BJ (cell line): ENCODE measurements around the gene TTC16. TPM values are rescaled to one million over a fixed set of nuclear protein-coding genes. Genes with fewer than 3 reads are reported as not detected.
A peak's percentile ranks its signal among the peaks of the same experiment; 100 is the strongest.

Experiments
- CTCF ChIA-PET: fragments of 350-600 bp; formaldehyde crosslinking; extraction: SDS; loops from one replicate; lab custom pipeline; 2021; ENCODE audit warnings: antibody characterized with exemption, inconsistent platforms; lab: Yijun Ruan, JAX
- POLR2A ChIA-PET: fragments of 300-600 bp; sonication (Branson Sonifier 250); formaldehyde crosslinking; extraction: SDS; loops from one replicate; lab custom pipeline; 2021; ENCODE audit warnings: antibody characterized with exemption; lab: Charles Lee
- DNase-seq: peaks from one replicate; pipeline ENCODE4 v3.0.0-alpha.2; 2011; ENCODE audit warnings: low read depth
- H3K27me3 ChIP-seq: 2 replicates; pipeline ENCODE4 v1.6.0; 2011; ENCODE audit warnings: low read length; ENCODE audit not compliant: control insufficient read depth, insufficient read depth
- H3K36me3 ChIP-seq: 2 replicates; pipeline ENCODE4 v1.5.1; 2011; ENCODE audit warnings: low read length; ENCODE audit not compliant: control insufficient read depth, insufficient read depth
- H3K4me3 ChIP-seq: 2 replicates; pipeline ENCODE4 v1.5.1; 2011; ENCODE audit warnings: low read depth, mild to moderate bottlenecking, control low read depth, low read length
- CTCF ChIP-seq: IDR thresholded peaks from 2 replicates; pipeline ENCODE4 v1.5.1; 2011; ENCODE audit warnings: low read depth, mild to moderate bottlenecking, control low read depth, inconsistent platforms, low read length, moderate library complexity; ENCODE audit not compliant: insufficient read depth
- polyA plus RNA-seq: library from polyadenylated mRNA; depleted of rRNA; stranded (reverse); fragments of >200 nt; gene quantifications from 2 replicates; pipeline ENCODE4 v1.2.3, GENCODE V29; 2011

TTC16 gene
- polyA plus RNA-seq, 1 experiment, result 0.07 TPM

GRCh38 chr9:127711226-127711701 lies 4.6 kb upstream of the TTC16 start:
- ChIA-PET CTCF (interaction anchor here (0.8 kb wide), 1 partner anchor 16 kb away, joined by 4 read pairs; no protein-coding TSS in a partner anchor), POLR2A (no interaction called here)
- no peak for DNase-seq
- Histone ChIP-seq H3K27me3 (no peaks in the 10 kb centered on the region), H3K36me3 (no peaks in the 10 kb centered on the region), H3K4me3 (no peak overlapping the region)
- no peak for TF ChIP-seq CTCF

- Histone ChIP-seq H3K4me3 (no peak overlapping the region), H3K36me3 (no peaks in the 10 kb centered on the region), H3K27me3 (no peaks in the 10 kb centered on the region)
- ChIA-PET POLR2A (no interaction called here), CTCF (interaction anchor here (0.8 to 4.6 kb wide), 2 partner anchors 17 to 23 kb away, joined by 4 to 20 read pairs; partner anchors contain the start of gene TOR2A)
- no peak for TF ChIP-seq CTCF
- DNase-seq, result no peak
Measured at GRCh38 chr9:127711831-127712274, 4.0 kb upstream of the TTC16 start.

GRCh38 chr9:127712371-127712770 lies 3.5 kb upstream of the TTC16 start:
- no peak overlapping the region for H3K4me3 ChIP-seq
- H3K27me3 ChIP-seq, result no peaks in the 10 kb centered on the region
- no peak for TF ChIP-seq CTCF
- POLR2A ChIA-PET, result no interaction called here
- H3K36me3 ChIP-seq, result no peaks in the 10 kb centered on the region
- DNase-seq, result no peak
- CTCF ChIA-PET, result interaction anchor here (4.6 kb wide), 1 partner anchor 22 kb away, joined by 20 read pairs; the partner anchor contains the start of gene TOR2A

- Histone ChIP-seq H3K36me3 (no peaks in the 10 kb centered on the region), H3K27me3 (no peaks in the 10 kb centered on the region), H3K4me3 (no peak overlapping the region)
- DNase-seq, result no peak
- ChIA-PET CTCF (interaction anchor here (1.5 to 4.6 kb wide), 2 partner anchors 12 to 22 kb away, joined by 4 to 20 read pairs; partner anchors contain the start of gene TOR2A), POLR2A (no interaction called here)
- TF ChIP-seq CTCF, result no peak
Measured at GRCh38 chr9:127712867-127713266, 3.0 kb upstream of the TTC16 start.

- H3K4me3 ChIP-seq, result peak overlapping the region; percentile 87
- no peaks in the 10 kb centered on the region for H3K36me3 ChIP-seq
- no peak for TF ChIP-seq CTCF
- ChIA-PET CTCF (interaction anchor here (1.5 to 4.6 kb wide), 2 partner anchors 11 to 21 kb away, joined by 4 to 20 read pairs; partner anchors contain the start of gene TOR2A), POLR2A (no interaction called here)
- no peak for DNase-seq
- no peaks in the 10 kb centered on the region for H3K27me3 ChIP-seq
Measured at GRCh38 chr9:127714020-127714750, 1.7 kb upstream of the TTC16 start.
